ENCODE measurements around the gene KIF5C. TPM values are rescaled to one million over a fixed set of nuclear protein-coding genes. Genes with fewer than 3 reads are reported as not detected.

The KIF5C gene
- total RNA-seq, 1 donor from 2014 or later, result 0.49 TPM

DNA sequence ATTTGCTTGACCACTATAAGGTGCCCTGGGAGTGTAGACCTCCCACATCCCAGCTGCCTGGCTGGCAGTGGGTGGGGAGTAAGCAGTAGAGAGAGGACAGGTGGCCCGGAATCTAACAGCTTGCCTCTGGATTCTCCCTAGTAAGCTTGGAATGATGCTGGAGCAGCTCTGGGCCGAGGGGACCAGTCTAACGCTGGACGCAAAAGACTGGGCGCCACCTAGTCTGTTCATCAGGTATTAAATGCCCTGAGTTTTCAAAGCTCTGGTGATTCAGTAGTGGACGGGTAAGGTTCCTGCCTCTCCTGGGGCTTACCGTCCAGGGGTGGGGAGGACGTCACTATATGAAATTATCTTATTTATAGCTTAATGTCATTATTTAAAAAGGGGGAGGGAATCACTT lies 162.8 kb downstream of the KIF5C start:
- Histone ChIP-seq H3K36me3 (no peaks in the 10 kb centered on the region), H3K4me1 (no peaks in the 10 kb centered on the region), H3K9me3 (no peaks in the 10 kb centered on the region), H3K4me3 (no peak overlapping the region), H3K27ac (no peak overlapping the region), H3K27me3 (peaks cover 27% of the 10 kb centered on the region)
- no peak for DNase-seq
- TF ChIP-seq, protein P1, sequence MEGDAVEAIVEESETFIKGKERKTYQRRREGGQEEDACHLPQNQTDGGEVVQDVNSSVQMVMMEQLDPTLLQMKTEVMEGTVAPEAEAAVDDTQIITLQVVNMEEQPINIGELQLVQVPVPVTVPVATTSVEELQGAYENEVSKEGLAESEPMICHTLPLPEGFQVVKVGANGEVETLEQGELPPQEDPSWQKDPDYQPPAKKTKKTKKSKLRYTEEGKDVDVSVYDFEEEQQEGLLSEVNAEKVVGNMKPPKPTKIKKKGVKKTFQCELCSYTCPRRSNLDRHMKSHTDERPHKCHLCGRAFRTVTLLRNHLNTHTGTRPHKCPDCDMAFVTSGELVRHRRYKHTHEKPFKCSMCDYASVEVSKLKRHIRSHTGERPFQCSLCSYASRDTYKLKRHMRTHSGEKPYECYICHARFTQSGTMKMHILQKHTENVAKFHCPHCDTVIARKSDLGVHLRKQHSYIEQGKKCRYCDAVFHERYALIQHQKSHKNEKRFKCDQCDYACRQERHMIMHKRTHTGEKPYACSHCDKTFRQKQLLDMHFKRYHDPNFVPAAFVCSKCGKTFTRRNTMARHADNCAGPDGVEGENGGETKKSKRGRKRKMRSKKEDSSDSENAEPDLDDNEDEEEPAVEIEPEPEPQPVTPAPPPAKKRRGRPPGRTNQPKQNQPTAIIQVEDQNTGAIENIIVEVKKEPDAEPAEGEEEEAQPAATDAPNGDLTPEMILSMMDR (IDR thresholded peaks at IDR 0.05), result peak; percentile 5
- intact Hi-C loops (cut with DNase I), result no loop called here
- ATAC-seq, result peak; percentile 54

DNA sequence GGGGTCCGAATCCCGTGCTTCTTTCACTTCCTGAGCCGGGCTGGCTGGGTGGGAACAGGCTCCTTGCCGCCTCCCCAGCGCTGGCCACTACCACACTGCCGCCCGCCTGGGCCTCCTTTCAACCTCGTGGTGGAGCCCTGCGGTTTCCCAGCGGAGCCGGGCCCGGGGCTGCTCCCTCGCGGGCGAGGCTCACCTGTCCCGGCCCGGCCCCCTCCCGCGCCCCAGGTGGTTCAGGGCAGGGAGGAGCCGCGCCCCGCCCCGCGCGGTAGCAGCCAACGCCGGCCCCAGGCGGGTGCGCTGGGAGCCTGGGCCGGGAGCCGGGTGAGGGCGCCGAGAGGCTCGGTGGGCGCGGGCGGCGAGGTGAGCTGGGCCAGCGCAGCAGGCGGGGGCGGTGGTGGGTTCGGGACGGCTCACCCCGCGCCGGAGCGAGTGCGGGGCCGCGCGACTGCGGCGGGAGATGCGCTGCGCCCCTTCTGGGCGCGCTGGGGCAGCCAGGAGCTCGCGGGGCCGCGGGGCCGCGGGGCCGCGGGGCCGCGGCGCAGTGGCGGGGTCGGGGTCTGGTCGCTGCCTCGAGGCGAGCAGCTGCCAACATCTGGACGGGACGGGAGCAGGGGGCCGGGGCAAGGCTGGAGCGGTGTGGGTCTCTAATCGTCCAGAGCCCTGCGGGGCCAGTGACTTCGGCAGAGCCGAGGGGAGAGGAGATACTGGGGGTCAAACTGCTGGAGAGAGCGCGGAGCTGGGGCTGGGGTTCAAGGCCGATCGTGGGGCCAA lies 163.6 kb downstream of the KIF5C start, which contains the start of gene LYPD6B:
TSS of gene LYPD6B (plus strand) at position 258 of the 771 bp plus-strand sequence. CDS start 92,250 bp downstream, outside the sequence.
- H3K36me3 ChIP-seq, result no peaks in the 10 kb centered on the region
- H3K4me1 ChIP-seq, result no peaks in the 10 kb centered on the region
- peak; percentile 80 for DNase-seq
- H3K27ac ChIP-seq, result no peak within 1 kb of the TSS
- H3K27me3 ChIP-seq, result peaks cover 27% of the 10 kb centered on the region
- intact Hi-C loops (cut with DNase I), result no loop called here
- peak; percentile 89 for ATAC-seq
- TF ChIP-seq, protein P1 (IDR thresholded peaks at IDR 0.05), result no peak
- no peaks in the 10 kb centered on the region for H3K9me3 ChIP-seq
- H3K4me3 ChIP-seq, result peak within 1 kb of the TSS; percentile 29

DNA sequence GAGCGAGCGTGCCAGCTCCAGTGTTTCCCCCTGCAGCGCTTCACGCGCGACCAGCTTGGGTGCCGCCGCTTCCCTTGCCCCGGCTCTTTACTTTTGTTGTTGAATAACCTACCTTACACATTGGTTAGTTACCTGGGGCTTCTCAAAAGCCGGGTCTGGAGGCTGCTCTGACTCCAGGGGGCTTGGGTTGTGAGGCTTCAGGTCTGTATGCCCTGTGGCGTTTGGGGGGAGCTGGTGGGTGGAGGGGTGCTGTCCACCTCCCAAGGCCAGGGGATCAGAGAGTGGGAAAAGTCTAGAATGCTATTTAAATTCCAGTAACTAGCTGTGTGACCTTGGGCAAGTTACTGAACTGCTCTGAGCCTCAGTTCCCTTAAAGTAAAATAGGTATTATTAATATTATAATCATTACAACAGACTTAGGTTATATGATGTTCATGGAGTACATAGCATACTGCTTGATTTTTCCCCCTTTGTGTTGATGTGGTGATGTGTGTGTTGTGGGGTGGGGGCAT lies 164.2 kb downstream of the KIF5C start:
- peaks cover 27% of the 10 kb centered on the region for H3K27me3 ChIP-seq
- H3K4me3 ChIP-seq, result peak overlapping the region; percentile 29
- no peaks in the 10 kb centered on the region for H3K36me3 ChIP-seq
- H3K27ac ChIP-seq, result no peak overlapping the region
- no peak for ATAC-seq
- H3K9me3 ChIP-seq, result no peaks in the 10 kb centered on the region
- no peak for DNase-seq
- H3K4me1 ChIP-seq, result no peaks in the 10 kb centered on the region
- TF ChIP-seq, protein P1 (IDR thresholded peaks at IDR 0.05), result no peak
- intact Hi-C loops (cut with DNase I), result no loop called here

DNA sequence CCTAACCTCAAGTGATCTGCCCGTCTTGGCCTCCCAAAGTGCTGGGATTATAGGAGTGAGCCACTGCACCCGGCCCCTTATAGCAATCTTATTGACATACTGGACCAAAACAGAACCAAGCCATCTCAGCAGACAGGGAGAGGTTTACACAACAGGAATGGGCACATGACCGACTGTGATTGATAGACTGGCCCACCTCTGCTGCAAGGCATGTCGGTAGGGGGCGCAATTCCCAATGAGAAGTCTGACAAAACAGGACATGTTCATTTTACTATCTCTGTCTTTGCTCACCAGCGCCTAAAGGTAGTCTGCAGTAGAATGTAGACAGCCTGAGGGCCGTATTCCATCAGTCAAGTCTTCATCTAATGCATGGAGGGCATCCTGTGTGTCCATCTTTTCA lies 165.4 kb downstream of the KIF5C start:
- H3K36me3 ChIP-seq, result no peaks in the 10 kb centered on the region
- intact Hi-C loops (cut with DNase I), result no loop called here
- no peak overlapping the region for H3K27ac ChIP-seq
- DNase-seq (no peak), ATAC-seq (no peak)
- peaks cover 27% of the 10 kb centered on the region for H3K27me3 ChIP-seq
- TF ChIP-seq, protein P1 (IDR thresholded peaks at IDR 0.05), result peak; percentile 47
- no peaks in the 10 kb centered on the region for H3K4me1 ChIP-seq
- no peak overlapping the region for H3K4me3 ChIP-seq
- no peaks in the 10 kb centered on the region for H3K9me3 ChIP-seq

DNA sequence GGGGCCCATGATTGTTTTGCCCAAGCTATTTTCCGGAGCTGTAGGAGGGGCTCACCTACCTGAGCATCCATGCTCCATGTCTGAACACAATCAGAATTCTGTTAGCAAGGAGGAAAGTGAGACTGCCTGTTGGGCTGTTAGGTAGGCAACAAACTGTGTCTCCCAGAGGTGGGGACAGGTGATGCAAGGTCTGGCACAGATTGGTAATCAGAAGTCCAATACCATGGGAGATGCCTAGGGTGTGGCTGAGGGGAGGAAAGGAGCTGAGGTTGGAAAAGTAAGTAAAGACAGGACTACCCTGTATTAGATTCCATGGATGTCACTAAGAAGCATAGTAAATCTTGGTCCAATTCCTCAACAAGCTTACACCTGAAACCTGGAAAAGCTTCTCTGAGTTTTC lies 166.5 kb downstream of the KIF5C start:
- H3K27me3 ChIP-seq, result peaks cover 24% of the 10 kb centered on the region
- no peaks in the 10 kb centered on the region for H3K4me1 ChIP-seq
- H3K36me3 ChIP-seq, result no peaks in the 10 kb centered on the region
- intact Hi-C loops (cut with DNase I), result no loop called here
- ATAC-seq (no peak), DNase-seq (no peak)
- TF ChIP-seq, protein P1 (IDR thresholded peaks at IDR 0.05), result no peak
- H3K9me3 ChIP-seq, result peaks cover under 1% of the 10 kb centered on the region
- no peak overlapping the region for H3K4me3 ChIP-seq
- no peak overlapping the region for H3K27ac ChIP-seq
